ENCODE data around the gene SPTBN2.

DNA sequence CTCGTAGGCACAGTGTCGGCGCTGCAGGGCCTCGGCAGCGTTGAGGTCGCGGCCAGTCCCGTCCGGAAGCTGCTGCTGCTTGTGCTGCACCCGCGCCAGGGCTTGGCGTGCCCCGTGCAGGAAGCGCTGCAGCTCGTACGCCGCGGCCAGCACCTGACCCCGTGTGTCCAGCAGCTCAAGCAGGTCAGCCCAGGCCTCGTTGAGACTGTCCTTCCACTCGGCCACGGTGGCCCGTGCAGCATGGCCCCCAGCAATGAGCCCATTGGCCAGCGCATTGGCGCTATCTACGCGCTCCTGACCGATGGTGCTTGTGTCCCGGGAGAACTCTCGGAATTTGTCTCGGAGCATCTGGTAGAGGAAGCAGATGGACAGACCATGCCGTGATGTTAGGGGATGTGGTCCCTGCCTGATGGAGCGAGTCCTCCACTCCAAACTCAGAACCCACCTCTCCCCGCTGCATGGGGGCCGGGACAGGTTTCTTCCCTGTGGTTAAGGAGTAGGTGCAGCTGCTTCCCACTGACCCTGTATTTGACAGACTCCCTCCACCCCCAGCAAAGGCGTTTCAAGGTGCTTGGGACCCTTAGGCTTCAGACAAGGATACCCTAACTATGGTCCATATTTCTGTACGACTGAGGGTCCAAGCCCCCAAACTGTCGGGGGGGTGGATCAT, 37.6 kb downstream of the SPTBN2 start:
- TF ChIP-seq TAF1 (IDR thresholded peaks at IDR 0.05; ENCODE audit: low read depth, low read length) (no peak), POLR2AphosphoS5 (IDR thresholded peaks at IDR 0.05; ENCODE audit: low read depth, low read length) (no peak), POLR2A (IDR thresholded peaks at IDR 0.05; ENCODE audit: low read depth, low read length) (no peak), SPI1 (IDR thresholded peaks at IDR 0.05; ENCODE audit: low read depth, low read length) (no peak), PAX5 (IDR thresholded peaks at IDR 0.05; ENCODE audit: insufficient read depth, low read length, severe bottlenecking) (no peak)
